Measurements from ENCODE around the gene RNU7-1. TPM values are rescaled to one million over a fixed set of nuclear protein-coding genes. Genes with fewer than 3 reads are reported as not detected.

The RNU7-1 gene
- total and polyA plus RNA-seq, 2 donors (not counting 1 experiment from before 2014, with no cell fraction given): not detected

DNA sequence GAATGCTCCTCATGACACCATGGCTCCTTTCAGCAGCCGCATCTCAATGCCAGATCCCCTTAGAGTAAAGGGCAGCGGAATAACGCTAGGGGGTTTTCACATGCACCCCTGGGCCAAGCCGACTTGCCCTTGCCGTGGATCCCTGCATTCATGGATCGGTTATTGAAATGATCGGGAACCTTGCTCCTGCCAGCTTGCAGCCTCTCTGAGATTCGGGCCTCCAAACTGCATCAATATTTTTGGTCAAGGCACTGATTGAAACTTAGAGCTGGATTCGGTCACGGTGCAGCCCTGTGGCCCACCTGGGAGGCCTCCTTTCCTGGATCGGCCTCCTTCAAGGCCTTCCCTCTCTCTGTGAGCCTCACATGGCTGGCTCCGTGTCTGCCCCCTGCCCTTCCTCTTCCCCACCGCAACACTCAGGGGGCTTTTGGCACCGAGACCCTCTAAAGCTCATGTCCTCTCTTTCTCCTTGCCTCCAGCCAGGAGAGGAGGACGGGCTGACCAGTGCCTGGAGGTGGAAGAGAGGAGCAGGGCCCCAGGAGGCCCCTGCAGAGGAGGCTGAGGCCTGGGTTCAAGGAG is 9.3 kb downstream of the RNU7-1 start:
- DNase-seq (peak; percentile 51), ATAC-seq (ENCODE audit: low read depth) (no peak)
- H3K27me3 ChIP-seq (replicated peaks in 1 of 4; ENCODE audit: control extremely low read depth in 1 of 4, control insufficient read depth in 3 of 4, insufficient read depth in 4 of 4, low read length in 3 of 4): no peaks in the 10 kb centered on the region
- peaks cover 58% of the 10 kb centered on the region for H4K20me1 ChIP-seq (ENCODE audit: control insufficient read depth, insufficient read depth, low read length, poor library complexity, severe bottlenecking)
- Mint-ChIP-seq H3K27ac (peak overlapping the region; percentile 98), H3K9me3 (ENCODE audit: insufficient read depth) (no peaks in the 10 kb centered on the region), H3K4me1 (peaks cover 86% of the 10 kb centered on the region), H3K27me3 (no peaks in the 10 kb centered on the region), H3K4me3 (peak overlapping the region; percentile 98)
- peak overlapping the region; percentile 84 to 99 for H3K27ac ChIP-seq (ENCODE audit: low read length in 2 of 2)
- ChIA-PET POLR2A (interaction anchor here (0.9 to 18.5 kb wide), 3 partner anchors 5 to 156 kb away, joined by 3 to 662 read pairs (median 662); partner anchors contain the start of genes C12orf57, PTPN6 and RNU7-1), CTCF (interaction anchor here (1.9 to 16.6 kb wide), 4 partner anchors 7 to 80 kb away, joined by 9 to 944 read pairs (median 12); partner anchors contain the start of genes C12orf57, RNU7-1 and SPSB2)
- H2AFZ ChIP-seq (ENCODE audit: insufficient read depth, low read depth, low read length, poor library complexity, severe bottlenecking): no peak overlapping the region
- peak overlapping the region; percentile 95 for H3K9ac ChIP-seq (ENCODE audit: low read length)
- TF ChIP-seq EZH2 (IDR thresholded peaks at IDR 0.05; ENCODE audit: borderline replicate concordance, insufficient read depth, low read depth, low read length, poor library complexity, severe bottlenecking): no peak
- TF ChIP-seq, protein P1, sequence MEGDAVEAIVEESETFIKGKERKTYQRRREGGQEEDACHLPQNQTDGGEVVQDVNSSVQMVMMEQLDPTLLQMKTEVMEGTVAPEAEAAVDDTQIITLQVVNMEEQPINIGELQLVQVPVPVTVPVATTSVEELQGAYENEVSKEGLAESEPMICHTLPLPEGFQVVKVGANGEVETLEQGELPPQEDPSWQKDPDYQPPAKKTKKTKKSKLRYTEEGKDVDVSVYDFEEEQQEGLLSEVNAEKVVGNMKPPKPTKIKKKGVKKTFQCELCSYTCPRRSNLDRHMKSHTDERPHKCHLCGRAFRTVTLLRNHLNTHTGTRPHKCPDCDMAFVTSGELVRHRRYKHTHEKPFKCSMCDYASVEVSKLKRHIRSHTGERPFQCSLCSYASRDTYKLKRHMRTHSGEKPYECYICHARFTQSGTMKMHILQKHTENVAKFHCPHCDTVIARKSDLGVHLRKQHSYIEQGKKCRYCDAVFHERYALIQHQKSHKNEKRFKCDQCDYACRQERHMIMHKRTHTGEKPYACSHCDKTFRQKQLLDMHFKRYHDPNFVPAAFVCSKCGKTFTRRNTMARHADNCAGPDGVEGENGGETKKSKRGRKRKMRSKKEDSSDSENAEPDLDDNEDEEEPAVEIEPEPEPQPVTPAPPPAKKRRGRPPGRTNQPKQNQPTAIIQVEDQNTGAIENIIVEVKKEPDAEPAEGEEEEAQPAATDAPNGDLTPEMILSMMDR (IDR thresholded peaks at IDR 0.05): no peak
- H3K4me3 ChIP-seq (ENCODE audit: control extremely low read depth in 1 of 5, extremely low read depth in 1 of 5, insufficient read depth in 1 of 5, low read depth in 2 of 5, low read length in 4 of 5): peak overlapping the region; percentile 88 to 98 (median 92)
- intact Hi-C loops (cut with micrococcal nuclease): no loop called here
- H3K4me2 ChIP-seq (replicated peaks; ENCODE audit: low read depth, low read length, poor library complexity, severe bottlenecking): peak overlapping the region; percentile 92
- peaks cover 83% of the 10 kb centered on the region for H3K79me2 ChIP-seq (ENCODE audit: control insufficient read depth, insufficient read depth, low read length)
- H3K9me3 ChIP-seq (ENCODE audit: control extremely low read depth in 1 of 3, control insufficient read depth in 2 of 3, insufficient read depth in 1 of 3, low read length in 2 of 3): no peaks in the 10 kb centered on the region
- peaks cover 0 to 61% of the 10 kb centered on the region in 2 experiments for H3K36me3 ChIP-seq (replicated peaks in 1 of 2; ENCODE audit: control extremely low read depth in 1 of 2, control insufficient read depth in 1 of 2, extremely low read depth in 1 of 2, insufficient read depth in 2 of 2, low read length in 1 of 2)
- WGBS (ENCODE audit: insufficient coverage): 10% methylated on average over 12 of the region's 15 CpGs
- H3K4me1 ChIP-seq (ENCODE audit: control insufficient read depth in 2 of 2, insufficient read depth in 2 of 2, low read length in 2 of 2): peaks cover 71 to 76% of the 10 kb centered on the region in 2 donors

All from B cell (primary cell).